ENCODE measurements around the gene HTR1D.
"Not testable (repeated sequence)": the region's sequence is repeated elsewhere in the genome, so short reads cannot be mapped to it uniquely, and the experiment has no call there.

The HTR1D gene

GRCh38 chr1:23215751-23216449 is 1.4 kb downstream of the HTR1D start:
- DNase-seq, result no peak

- DNase-seq, result no peak
Observed at GRCh38 chr1:23215291-23215690, 2.0 kb downstream of the HTR1D start.

- DNase-seq, result no peak
Observed at GRCh38 chr1:23214640-23215039, 2.7 kb downstream of the HTR1D start.

DNA sequence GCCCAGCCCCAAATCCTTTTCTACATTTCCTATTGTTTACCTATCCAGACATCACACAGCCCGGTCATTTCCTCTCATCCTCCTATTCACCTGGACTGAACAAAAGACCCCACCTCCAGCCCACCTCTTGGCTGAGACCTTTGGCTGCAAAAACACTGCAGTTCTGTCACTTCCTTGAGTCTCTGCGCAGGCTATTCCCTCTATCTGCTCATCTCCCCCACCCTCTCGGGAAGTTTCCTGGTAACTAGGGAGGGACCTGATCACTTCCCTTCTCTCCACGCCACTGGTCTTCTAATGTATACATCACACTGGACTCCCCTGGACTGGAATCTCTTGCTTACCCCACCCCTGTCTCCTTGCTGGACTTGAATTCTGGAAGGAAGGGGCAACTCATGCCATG is 5.3 kb downstream of the HTR1D start:
- no peak for DNase-seq

GRCh38 chr1:23210963-23211362 is 6.3 kb downstream of the HTR1D start:
- DNase-seq, result no peak

DNA sequence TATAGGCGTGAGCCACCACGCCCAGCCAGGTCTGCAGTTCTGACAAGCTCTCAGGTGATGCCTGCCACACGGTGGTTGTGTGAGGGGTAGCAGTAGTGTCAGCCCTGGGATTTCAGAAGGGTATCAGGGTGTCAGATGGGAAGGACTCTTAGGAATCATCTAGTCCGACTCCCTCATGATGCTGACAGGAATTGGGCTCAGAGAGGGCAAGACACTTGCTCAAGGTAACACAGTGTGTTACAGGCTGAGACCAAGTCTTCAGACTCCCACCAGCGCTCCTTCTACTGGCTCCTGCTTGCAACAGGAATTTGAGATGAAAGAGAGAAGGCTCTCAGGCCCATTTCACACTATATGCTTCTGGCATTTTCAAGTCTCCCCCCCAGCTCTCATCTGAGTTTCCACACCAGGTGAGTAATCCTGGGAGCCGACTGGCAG is 6.9 kb downstream of the HTR1D start:
- DNase-seq, result no peak

GRCh38 chr1:23209770-23210169 is 7.5 kb downstream of the HTR1D start:
- no peak for DNase-seq

- DNase-seq, result no peak
Observed at GRCh38 chr1:23208527-23208926, 8.8 kb downstream of the HTR1D start.

DNA sequence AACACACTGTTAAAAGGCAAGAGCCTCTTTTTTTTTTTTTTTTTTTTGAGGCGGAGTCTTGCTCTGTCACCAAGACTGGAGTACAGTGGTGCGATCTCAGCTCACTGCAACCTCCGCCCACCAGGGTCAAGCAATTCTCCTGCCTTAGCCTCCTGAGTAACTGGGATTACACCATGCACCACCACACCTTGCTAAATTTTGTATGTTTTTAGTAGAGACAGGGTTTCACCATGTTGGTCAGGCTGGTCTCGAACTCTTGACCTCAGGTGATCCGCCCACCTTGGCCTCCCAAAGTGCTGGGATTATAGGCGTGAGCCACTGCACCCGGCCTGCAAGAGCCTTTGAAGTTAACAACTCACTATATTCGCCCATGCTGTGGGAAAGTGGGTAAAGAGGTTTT is 9.6 kb downstream of the HTR1D start:
- DNase-seq, result not testable (repeated sequence)

GRCh38 chr1:23202263-23202749 is 15.0 kb downstream of the HTR1D start:
- no peak for DNase-seq

- DNase-seq, result no peak
Observed at GRCh38 chr1:23200883-23201282, 16.4 kb downstream of the HTR1D start.

- no peak for DNase-seq
Observed at GRCh38 chr1:23198373-23198772, 18.9 kb downstream of the HTR1D start.

DNA sequence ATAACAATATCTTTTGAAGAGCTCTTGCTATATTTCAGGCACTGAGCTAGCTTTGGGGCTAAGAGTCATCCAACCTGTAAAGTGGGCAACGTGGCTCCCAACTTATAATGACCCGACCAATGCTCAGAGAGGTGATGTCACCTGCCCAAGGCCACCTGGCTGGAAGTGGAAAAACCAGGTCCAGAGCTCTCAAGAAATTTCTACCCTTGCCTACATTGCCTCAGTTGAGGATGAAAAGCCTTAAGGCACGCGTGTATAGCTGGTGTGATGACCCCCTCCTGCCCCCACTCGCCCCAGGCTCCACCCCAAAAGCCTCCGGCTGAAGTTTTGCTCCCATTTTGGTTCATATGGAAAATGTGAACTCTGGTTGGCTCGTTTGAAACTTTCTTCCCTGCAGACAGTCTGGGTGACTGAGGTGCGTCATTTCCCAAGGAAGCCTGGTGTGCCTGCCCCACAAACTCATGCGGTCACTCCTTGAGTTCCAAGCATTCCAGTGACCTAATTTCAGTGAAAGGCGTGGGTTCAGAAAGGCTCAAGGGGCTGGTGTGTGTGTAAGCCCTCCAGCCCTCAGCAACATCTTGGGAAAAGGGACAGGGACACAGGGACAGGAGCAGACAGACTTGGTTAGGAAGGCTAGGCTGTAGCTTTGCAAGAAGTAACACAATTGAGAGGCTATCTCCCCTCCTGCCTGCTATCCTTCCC is 20.5 kb downstream of the HTR1D start:
- no peak for DNase-seq

GRCh38 chr1:23194119-23194984 is 22.9 kb downstream of the HTR1D start:
- no peak for DNase-seq

- DNase-seq, result no peak
Observed at GRCh38 chr1:23193391-23194118, 23.7 kb downstream of the HTR1D start.

GRCh38 chr1:23191199-23191598 is 26.1 kb downstream of the HTR1D start:
- DNase-seq, result no peak

DNA sequence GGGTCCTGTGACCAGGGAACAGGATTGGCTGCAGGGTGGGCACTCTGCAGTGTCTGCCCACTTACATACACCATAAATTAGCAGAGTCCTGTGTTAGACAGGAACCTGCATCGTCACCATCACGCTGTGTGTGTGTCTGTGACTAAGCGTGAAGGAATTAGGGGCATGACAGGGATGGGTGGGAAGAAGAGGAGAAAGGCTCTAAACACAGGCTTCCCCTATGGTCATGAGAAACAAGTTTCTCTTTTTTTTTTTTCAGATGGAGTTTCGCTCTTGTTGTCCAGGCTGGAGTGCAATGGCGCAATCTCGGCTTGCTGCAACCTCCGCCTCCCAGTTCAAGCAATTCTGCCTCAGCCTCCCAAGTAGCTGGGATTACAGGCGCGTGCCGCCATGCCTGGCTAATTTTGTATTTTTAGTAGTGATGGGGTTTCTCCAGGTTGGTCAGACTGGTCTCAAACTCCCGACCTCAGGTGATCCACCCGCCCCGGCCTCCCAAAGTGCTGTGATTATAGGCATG is 28.3 kb downstream of the HTR1D start:
- DNase-seq, result not testable (repeated sequence)

DNA sequence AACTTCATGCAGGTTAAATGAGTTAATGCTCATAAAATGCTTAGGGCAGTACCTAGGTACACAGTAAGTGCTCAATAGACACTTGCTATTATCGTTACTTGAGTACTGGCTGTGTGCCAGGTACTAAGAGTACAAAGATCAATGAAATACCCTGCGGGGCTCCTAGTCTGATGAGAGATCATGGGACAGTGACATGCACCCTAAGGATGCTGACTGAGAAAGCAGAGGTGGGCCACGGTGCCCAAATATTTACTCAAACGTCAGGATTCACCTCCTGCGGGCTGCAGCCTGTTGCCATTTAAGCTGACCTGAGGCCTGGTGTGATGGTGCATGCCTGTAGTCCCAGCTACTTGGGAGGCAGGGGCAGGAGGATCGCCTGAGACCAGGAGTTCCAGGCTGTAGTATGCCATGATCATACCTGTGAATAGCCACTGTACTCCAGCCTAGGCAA is 28.8 kb downstream of the HTR1D start:
- DNase-seq, result no peak

GRCh38 chr1:23187637-23188036 is 29.7 kb downstream of the HTR1D start:
- DNase-seq, result no peak

DNA sequence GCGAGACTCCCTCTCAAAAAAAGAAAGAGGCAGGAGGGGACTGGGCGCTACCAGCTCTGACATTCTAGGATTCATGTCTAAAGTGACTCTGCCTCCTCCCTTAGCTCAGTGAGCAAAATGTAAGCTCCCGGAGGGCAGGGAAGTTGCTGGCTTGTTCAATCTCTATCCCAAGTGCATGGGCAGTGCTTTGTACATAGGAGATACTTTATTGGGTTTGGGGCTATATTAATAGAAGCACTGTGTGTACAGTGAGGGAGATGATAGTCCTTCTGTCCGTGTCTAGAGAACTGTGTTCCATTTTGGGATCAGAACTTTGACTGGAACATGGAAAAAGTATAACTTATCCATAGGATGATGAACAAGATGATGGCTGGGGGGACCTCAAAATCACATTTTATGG is 31.9 kb downstream of the HTR1D start:
- DNase-seq, result no peak

DNA sequence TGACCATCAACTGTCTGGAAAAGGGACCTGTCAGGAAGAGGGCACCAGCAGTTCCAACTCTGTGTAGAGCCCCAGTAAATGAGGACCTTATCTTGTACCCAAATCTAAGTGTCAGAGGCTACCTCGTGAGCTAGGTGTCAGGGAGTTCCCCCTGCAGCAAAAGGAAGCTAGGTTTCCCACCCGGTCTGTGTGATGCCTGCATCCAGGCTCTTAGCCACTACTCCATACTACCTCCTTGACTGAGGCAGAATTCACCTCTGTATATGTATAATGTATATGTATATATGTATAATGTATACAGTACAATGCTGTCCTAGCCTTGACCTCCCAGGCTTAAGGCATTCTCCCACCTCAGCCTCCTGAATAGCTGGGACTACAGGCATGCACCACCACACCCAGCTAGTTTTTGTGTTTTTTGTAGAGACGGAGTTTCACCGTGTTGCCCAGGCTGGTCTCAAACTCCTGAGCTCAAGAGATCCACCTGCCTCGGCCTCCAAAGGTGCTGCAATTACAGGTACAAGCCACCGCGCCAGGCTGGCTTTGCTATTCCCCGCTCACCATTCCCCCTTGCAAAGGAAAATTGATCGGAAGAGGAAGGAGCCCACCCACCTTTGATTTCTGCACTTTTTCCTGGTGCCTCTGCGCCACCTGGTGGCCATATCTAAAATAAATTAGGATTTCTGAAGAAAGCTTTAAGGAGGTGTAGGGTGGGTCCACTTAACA is 32.9 kb downstream of the HTR1D start:
- DNase-seq, result no peak

DNA sequence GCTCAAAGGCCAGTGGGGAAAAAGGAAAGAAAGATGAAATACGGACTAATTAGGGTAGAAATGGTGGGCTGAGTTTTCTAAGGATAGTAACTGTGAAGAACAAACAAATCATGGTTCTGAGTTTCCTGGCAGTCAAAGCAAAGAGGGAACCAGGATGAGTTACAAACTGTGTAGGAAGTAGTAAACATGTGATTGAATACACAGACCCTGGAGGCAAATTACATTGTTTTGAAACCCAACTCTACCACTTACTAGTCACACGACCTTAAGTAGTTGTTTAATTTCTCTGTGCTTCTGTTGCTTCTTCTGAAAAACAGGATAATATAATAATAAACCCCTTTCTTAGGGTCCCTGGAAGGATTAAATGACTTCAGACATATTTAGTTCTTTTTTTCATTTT is 37.4 kb downstream of the HTR1D start:
- no peak for DNase-seq
